ENCODE results near the gene APOC3.

APOC3 gene

GRCh38 chr11:116844722-116845121, 15.0 kb downstream of the APOC3 start:
- no peak overlapping the region for H2BK120ac ChIP-seq (ENCODE audit: low read depth, low read length)
- H3K36me3 ChIP-seq (ENCODE audit: control insufficient read depth in 1 of 2, insufficient read depth in 2 of 2, low read depth in 1 of 2, low read length in 2 of 2) = peaks cover 39 to 59% of the 10 kb centered on the region in 2 experiments
- no peak overlapping the region for H3K4ac ChIP-seq (ENCODE audit: low read depth in 1 of 2, low read length in 2 of 2)
- no peaks in the 10 kb centered on the region for H3K27me3 ChIP-seq (ENCODE audit: control insufficient read depth in 1 of 2, insufficient read depth in 1 of 2, low read length in 2 of 2)
- no peak overlapping the region for H3K4me3 ChIP-seq (ENCODE audit: insufficient read depth in 1 of 2, low read depth in 1 of 2, low read length in 2 of 2)
- H2AK5ac ChIP-seq (ENCODE audit: low read length, severe bottlenecking) = no peak overlapping the region
- no peak overlapping the region for H2AFZ ChIP-seq (ENCODE audit: low read depth, low read length)
- H4K8ac ChIP-seq (ENCODE audit: low read length) = no peak overlapping the region
- no peaks in the 10 kb centered on the region for H3K79me1 ChIP-seq (replicated peaks; ENCODE audit: low read length, poor library complexity, severe bottlenecking)
- H2BK15ac ChIP-seq (ENCODE audit: low read depth, poor library complexity, severe bottlenecking) = no peak overlapping the region
- H3K14ac ChIP-seq (ENCODE audit: low read length in 2 of 2) = no peak overlapping the region
- H3K9me3 ChIP-seq (ENCODE audit: control insufficient read depth, low read length) = no peaks in the 10 kb centered on the region
- H3K27ac ChIP-seq (ENCODE audit: low read length, poor library complexity, severe bottlenecking) = no peak overlapping the region
- H2BK12ac ChIP-seq (ENCODE audit: low read length in 2 of 2) = no peak overlapping the region
- H2BK5ac ChIP-seq (ENCODE audit: low read depth, low read length, poor library complexity, severe bottlenecking) = no peak overlapping the region
- H3K4me2 ChIP-seq (ENCODE audit: low read length, poor library complexity, severe bottlenecking) = no peak overlapping the region
- no peak overlapping the region for H3K9ac ChIP-seq (ENCODE audit: low read length)
- no peaks in the 10 kb centered on the region for H3K4me1 ChIP-seq (ENCODE audit: control insufficient read depth, insufficient read depth, low read depth, low read length)
- 99% methylated on average over 4 of the region's 4 CpGs for WGBS
- no peak overlapping the region for H4K91ac ChIP-seq (ENCODE audit: low read length)
- no peak for DNase-seq
- no peak overlapping the region for H3K18ac ChIP-seq (ENCODE audit: low read depth in 1 of 2, low read length in 2 of 2)
- H3K23ac ChIP-seq (ENCODE audit: low read length in 2 of 2) = no peak overlapping the region

- no peak overlapping the region for H3K27ac ChIP-seq (ENCODE audit: low read length, poor library complexity, severe bottlenecking)
- H3K4ac ChIP-seq (ENCODE audit: low read depth in 1 of 2, low read length in 2 of 2) = no peak overlapping the region
- no peak overlapping the region for H2AFZ ChIP-seq (ENCODE audit: low read depth, low read length)
- H3K14ac ChIP-seq (ENCODE audit: low read length in 2 of 2) = no peak overlapping the region
- no peak overlapping the region for H4K91ac ChIP-seq (ENCODE audit: low read length)
- no peak overlapping the region for H3K4me2 ChIP-seq (ENCODE audit: low read length, poor library complexity, severe bottlenecking)
- no peak for DNase-seq
- no peaks in the 10 kb centered on the region for H3K9me3 ChIP-seq (ENCODE audit: control insufficient read depth, low read length)
- H2BK15ac ChIP-seq (ENCODE audit: low read depth, poor library complexity, severe bottlenecking) = no peak overlapping the region
- peaks cover 3% of the 10 kb centered on the region for H3K4me1 ChIP-seq (ENCODE audit: control insufficient read depth, insufficient read depth, low read depth, low read length)
- H3K23ac ChIP-seq (ENCODE audit: low read length in 2 of 2) = no peak overlapping the region
- no peak overlapping the region for H2BK120ac ChIP-seq (ENCODE audit: low read depth, low read length)
- WGBS = 93% methylated on average over 3 of the region's 4 CpGs
- H3K9ac ChIP-seq (ENCODE audit: low read length) = no peak overlapping the region
- H2AK5ac ChIP-seq (ENCODE audit: low read length, severe bottlenecking) = no peak overlapping the region
- H2BK12ac ChIP-seq (ENCODE audit: low read length in 2 of 2) = no peak overlapping the region
- no peaks in the 10 kb centered on the region for H3K27me3 ChIP-seq (ENCODE audit: control insufficient read depth in 1 of 2, insufficient read depth in 1 of 2, low read length in 2 of 2)
- peaks cover 39 to 59% of the 10 kb centered on the region in 2 experiments for H3K36me3 ChIP-seq (ENCODE audit: control insufficient read depth in 1 of 2, insufficient read depth in 2 of 2, low read depth in 1 of 2, low read length in 2 of 2)
- no peak overlapping the region for H3K18ac ChIP-seq (ENCODE audit: low read depth in 1 of 2, low read length in 2 of 2)
- no peak overlapping the region for H2BK5ac ChIP-seq (ENCODE audit: low read depth, low read length, poor library complexity, severe bottlenecking)
- H3K79me1 ChIP-seq (replicated peaks; ENCODE audit: low read length, poor library complexity, severe bottlenecking) = peaks cover 6% of the 10 kb centered on the region
- H4K8ac ChIP-seq (ENCODE audit: low read length) = no peak overlapping the region
- no peak overlapping the region for H3K4me3 ChIP-seq (ENCODE audit: insufficient read depth in 1 of 2, low read depth in 1 of 2, low read length in 2 of 2)
Measured at GRCh38 chr11:116847612-116848011, 17.9 kb downstream of the APOC3 start.

GRCh38 chr11:116849060-116849459, 19.4 kb downstream of the APOC3 start:
- no peak overlapping the region for H2BK120ac ChIP-seq (ENCODE audit: low read depth, low read length)
- no peak overlapping the region for H3K18ac ChIP-seq (ENCODE audit: low read depth in 1 of 2, low read length in 2 of 2)
- peaks cover 31 to 45% of the 10 kb centered on the region in 2 experiments for H3K36me3 ChIP-seq (ENCODE audit: control insufficient read depth in 1 of 2, insufficient read depth in 2 of 2, low read depth in 1 of 2, low read length in 2 of 2)
- H3K4ac ChIP-seq (ENCODE audit: low read depth in 1 of 2, low read length in 2 of 2) = no peak overlapping the region
- no peak overlapping the region for H4K91ac ChIP-seq (ENCODE audit: low read length)
- H3K4me2 ChIP-seq (ENCODE audit: low read length, poor library complexity, severe bottlenecking) = no peak overlapping the region
- no peak overlapping the region for H2BK12ac ChIP-seq (ENCODE audit: low read length in 2 of 2)
- H3K27ac ChIP-seq (ENCODE audit: low read length, poor library complexity, severe bottlenecking) = no peak overlapping the region
- H2AFZ ChIP-seq (ENCODE audit: low read depth, low read length) = no peak overlapping the region
- H3K4me1 ChIP-seq (ENCODE audit: control insufficient read depth, insufficient read depth, low read depth, low read length) = peaks cover 11% of the 10 kb centered on the region
- no peak overlapping the region for H2AK5ac ChIP-seq (ENCODE audit: low read length, severe bottlenecking)
- no peaks in the 10 kb centered on the region for H3K9me3 ChIP-seq (ENCODE audit: control insufficient read depth, low read length)
- H3K4me3 ChIP-seq (ENCODE audit: insufficient read depth in 1 of 2, low read depth in 1 of 2, low read length in 2 of 2) = no peak overlapping the region
- H3K23ac ChIP-seq (ENCODE audit: low read length in 2 of 2) = no peak overlapping the region
- H3K79me1 ChIP-seq (replicated peaks; ENCODE audit: low read length, poor library complexity, severe bottlenecking) = peaks cover 6% of the 10 kb centered on the region
- H2BK5ac ChIP-seq (ENCODE audit: low read depth, low read length, poor library complexity, severe bottlenecking) = no peak overlapping the region
- 99% methylated on average over 12 of the region's 12 CpGs for WGBS
- no peaks in the 10 kb centered on the region for H3K27me3 ChIP-seq (ENCODE audit: control insufficient read depth in 1 of 2, insufficient read depth in 1 of 2, low read length in 2 of 2)
- H3K14ac ChIP-seq (ENCODE audit: low read length in 2 of 2) = no peak overlapping the region
- no peak overlapping the region for H3K9ac ChIP-seq (ENCODE audit: low read length)
- H4K8ac ChIP-seq (ENCODE audit: low read length) = no peak overlapping the region
- no peak overlapping the region for H2BK15ac ChIP-seq (ENCODE audit: low read depth, poor library complexity, severe bottlenecking)
- DNase-seq = no peak

GRCh38 chr11:116849486-116849885, 19.8 kb downstream of the APOC3 start:
- no peak overlapping the region for H3K4me2 ChIP-seq (ENCODE audit: low read length, poor library complexity, severe bottlenecking)
- no peak overlapping the region for H3K4me3 ChIP-seq (ENCODE audit: insufficient read depth in 1 of 2, low read depth in 1 of 2, low read length in 2 of 2)
- H3K4me1 ChIP-seq (ENCODE audit: control insufficient read depth, insufficient read depth, low read depth, low read length) = peaks cover 13% of the 10 kb centered on the region
- H4K91ac ChIP-seq (ENCODE audit: low read length) = no peak overlapping the region
- WGBS = 95% methylated on average over 6 of the region's 6 CpGs
- no peak overlapping the region for H3K14ac ChIP-seq (ENCODE audit: low read length in 2 of 2)
- no peak overlapping the region for H3K4ac ChIP-seq (ENCODE audit: low read depth in 1 of 2, low read length in 2 of 2)
- no peak overlapping the region for H3K23ac ChIP-seq (ENCODE audit: low read length in 2 of 2)
- H3K27ac ChIP-seq (ENCODE audit: low read length, poor library complexity, severe bottlenecking) = no peak overlapping the region
- no peak overlapping the region for H2AFZ ChIP-seq (ENCODE audit: low read depth, low read length)
- no peaks in the 10 kb centered on the region for H3K27me3 ChIP-seq (ENCODE audit: control insufficient read depth in 1 of 2, insufficient read depth in 1 of 2, low read length in 2 of 2)
- no peak overlapping the region for H2BK5ac ChIP-seq (ENCODE audit: low read depth, low read length, poor library complexity, severe bottlenecking)
- no peak overlapping the region for H3K18ac ChIP-seq (ENCODE audit: low read depth in 1 of 2, low read length in 2 of 2)
- H3K9ac ChIP-seq (ENCODE audit: low read length) = no peak overlapping the region
- H2AK5ac ChIP-seq (ENCODE audit: low read length, severe bottlenecking) = no peak overlapping the region
- H2BK15ac ChIP-seq (ENCODE audit: low read depth, poor library complexity, severe bottlenecking) = no peak overlapping the region
- peaks cover 31 to 47% of the 10 kb centered on the region in 2 experiments for H3K36me3 ChIP-seq (ENCODE audit: control insufficient read depth in 1 of 2, insufficient read depth in 2 of 2, low read depth in 1 of 2, low read length in 2 of 2)
- no peak for DNase-seq
- H3K79me1 ChIP-seq (replicated peaks; ENCODE audit: low read length, poor library complexity, severe bottlenecking) = peaks cover 6% of the 10 kb centered on the region
- no peak overlapping the region for H4K8ac ChIP-seq (ENCODE audit: low read length)
- H3K9me3 ChIP-seq (ENCODE audit: control insufficient read depth, low read length) = no peaks in the 10 kb centered on the region
- no peak overlapping the region for H2BK120ac ChIP-seq (ENCODE audit: low read depth, low read length)
- no peak overlapping the region for H2BK12ac ChIP-seq (ENCODE audit: low read length in 2 of 2)
